HG02885 (cell line): ENCODE data around the gene SPATA12.

Experiments
- ATAC-seq: cut with Tn5 transposase; IDR thresholded peaks from one replicate; pipeline ENCODE4 v1.9.1; 2021; ENCODE audit warnings: mild to moderate bottlenecking; ENCODE audit not compliant: unreplicated experiment, poor library complexity

SPATA12 gene

GRCh38 chr3:57060089-57060821 is at the start of gene SPATA12:
SPATA12 (plus strand) TSS chr3:57060664; CDS start chr3:57073695, 13,031 bp downstream.
- ATAC-seq: no peak

- ATAC-seq: no peak
Observed at GRCh38 chr3:57011022-57011421, 49.4 kb upstream of the SPATA12 start.

- ATAC-seq: no peak
Observed at GRCh38 chr3:57012847-57013246, 47.6 kb upstream of the SPATA12 start.

GRCh38 chr3:57015350-57015729 is 45.1 kb upstream of the SPATA12 start:
- no peak for ATAC-seq

GRCh38 chr3:57015912-57016311 is 44.6 kb upstream of the SPATA12 start:
- ATAC-seq: no peak

GRCh38 chr3:57017459-57017845 is 43.0 kb upstream of the SPATA12 start:
- no peak for ATAC-seq

GRCh38 chr3:57018246-57018645 is 42.2 kb upstream of the SPATA12 start:
- no peak for ATAC-seq

- no peak for ATAC-seq
Observed at GRCh38 chr3:57019057-57019456, 41.4 kb upstream of the SPATA12 start.

- no peak for ATAC-seq
Observed at GRCh38 chr3:57025237-57025636, 35.2 kb upstream of the SPATA12 start.

GRCh38 chr3:57026944-57027343 is 33.5 kb upstream of the SPATA12 start:
- ATAC-seq: no peak

GRCh38 chr3:57029383-57029782 is 31.1 kb upstream of the SPATA12 start:
- no peak for ATAC-seq

- no peak for ATAC-seq
Observed at GRCh38 chr3:57029924-57030323, 30.5 kb upstream of the SPATA12 start.

- ATAC-seq: no peak
Observed at GRCh38 chr3:57030721-57031120, 29.7 kb upstream of the SPATA12 start.

- ATAC-seq: no peak
Observed at GRCh38 chr3:57031631-57032541, 28.6 kb upstream of the SPATA12 start.

- ATAC-seq: no peak
Observed at GRCh38 chr3:57036952-57037351, 23.5 kb upstream of the SPATA12 start.

GRCh38 chr3:57038466-57039164 is 21.8 kb upstream of the SPATA12 start:
- no peak for ATAC-seq

- ATAC-seq: no peak
Observed at GRCh38 chr3:57041674-57042073, 18.8 kb upstream of the SPATA12 start.

- ATAC-seq: no peak
Observed at GRCh38 chr3:57043518-57043917, 16.9 kb upstream of the SPATA12 start.

- ATAC-seq: no peak
Observed at GRCh38 chr3:57046101-57046765, 14.2 kb upstream of the SPATA12 start.

GRCh38 chr3:57048052-57048671 is 12.3 kb upstream of the SPATA12 start:
- no peak for ATAC-seq
